ENCODE measurements around the gene SLC49A3.

- peak; percentile 30 for TF ChIP-seq CTCF (IDR thresholded peaks at IDR 0.05; ENCODE audit: insufficient read depth, low read depth, low read length)
- no peak for TF ChIP-seq EZH2 (IDR thresholded peaks at IDR 0.05; ENCODE audit: insufficient read depth, low read length)
Measured at GRCh38 chr4:683982-684622, 4.8 kb downstream of the SLC49A3 start.
